H1 (cell line): ENCODE results near the gene NKAIN1. TPM values are rescaled to one million over a fixed set of nuclear protein-coding genes. Genes with fewer than 3 reads are reported as not detected.

Experiments used
- CTCF ChIA-PET: fragments of 300-600 bp; sonication (Branson Sonifier 250); formaldehyde crosslinking; loops from one replicate; lab custom pipeline; 2021; ENCODE audit not compliant: partially characterized antibody; lab: Charles Lee
- POLR2A ChIA-PET: fragments of 300-600 bp; sonication (Branson Sonifier 250); formaldehyde crosslinking; loops from one replicate; lab custom pipeline; 2021; ENCODE audit warnings: inconsistent platforms; ENCODE audit not compliant: partially characterized antibody; lab: Charles Lee
- DNase-seq, 2 experiments: peaks; one replicate each; pipeline versions ENCODE4 v3.0.0 to v3.0.0-alpha.2; 2010 to 2022; ENCODE audit warnings: low spot score in 2 of 2, low read depth in 1 of 2, mixed read lengths in 1 of 2
- FAIRE-seq: peaks from 2 replicates; lab custom pipeline; 2011; peaks lifted over from hg19 to GRCh38; lab: Jason Lieb, UNC
- H2AFZ ChIP-seq: 2 replicates; pipeline ENCODE4 v1.8.1; 2012; ENCODE audit warnings: low read length, inconsistent platforms
- H2AK5ac ChIP-seq: 2 replicates; pipeline ENCODE4 v1.6.1; 2013; ENCODE audit warnings: low read depth, low read length
- H2BK120ac ChIP-seq: replicated peaks from 2 replicates; pipeline ENCODE3; 2013; ENCODE audit warnings: low read depth, low read length, inconsistent platforms
- H2BK12ac ChIP-seq: 2 replicates; pipeline ENCODE4 v1.6.1; 2013; ENCODE audit warnings: low read depth, low read length
- H2BK15ac ChIP-seq: 2 replicates; pipeline ENCODE4 v1.6.1; 2013; ENCODE audit warnings: low read length
- H2BK20ac ChIP-seq: 2 replicates; pipeline ENCODE4 v1.6.1; 2013; ENCODE audit warnings: low read length
- H2BK5ac ChIP-seq: 2 replicates; pipeline ENCODE4 v1.6.1; 2013; ENCODE audit warnings: low read depth, low read length
- H3K14ac ChIP-seq: 2 replicates; pipeline ENCODE4 v1.6.1; 2013; ENCODE audit warnings: inconsistent platforms; ENCODE audit not compliant: insufficient read length
- H3K18ac ChIP-seq: 2 replicates; pipeline ENCODE4 v1.6.1; 2013; ENCODE audit warnings: low read length; ENCODE audit errors: extremely low read depth
- H3K23ac ChIP-seq: 2 replicates; pipeline ENCODE4 v1.6.1; 2013; ENCODE audit warnings: inconsistent platforms; ENCODE audit not compliant: insufficient read length
- H3K23me2 ChIP-seq: 2 replicates; pipeline ENCODE4 v1.6.1; 2013; ENCODE audit warnings: low read depth, low read length
- H3K27ac ChIP-seq: 2 replicates; pipeline ENCODE4 v1.6.1; 2011; ENCODE audit warnings: low read depth, low read length, inconsistent platforms
- H3K27me3 ChIP-seq, 4 experiments: replicated peaks in 1 of 4; 1 replicate in 1 of 4; 2 replicates in 3 of 4; pipeline versions ENCODE4 v1.6.1 to v1.8.1; 2011 to 2013; ENCODE audit warnings: low read length in 3 of 4, mild to moderate bottlenecking in 3 of 4, inconsistent platforms in 2 of 4, mixed read lengths in 2 of 4, moderate library complexity in 1 of 4; ENCODE audit not compliant: control insufficient read depth in 3 of 4, insufficient read depth in 3 of 4; ENCODE audit errors: extremely low read depth in 1 of 4
- H3K36me3 ChIP-seq, 4 experiments: 2 replicates each; pipeline versions ENCODE4 v1.6.1 to v1.8.1; 2011 to 2013; ENCODE audit warnings: mild to moderate bottlenecking in 4 of 4, low read length in 3 of 4, moderate library complexity in 2 of 4, control low read depth in 1 of 4, inconsistent platforms in 1 of 4; ENCODE audit not compliant: insufficient read depth in 4 of 4, control insufficient read depth in 2 of 4
- H3K4ac ChIP-seq: replicated peaks from 2 replicates; pipeline ENCODE3; 2013; ENCODE audit warnings: low read length, low read depth, mixed read lengths, inconsistent platforms; ENCODE audit not compliant: insufficient read length
- H3K4me1 ChIP-seq, 4 experiments: replicated peaks in 1 of 4; 1 replicate in 1 of 4; 2 replicates in 3 of 4; pipeline versions ENCODE4 v1.6.1 to v1.8.1; 2011 to 2013; ENCODE audit warnings: low read length in 3 of 4, inconsistent platforms in 2 of 4, mixed read lengths in 1 of 4; ENCODE audit not compliant: insufficient read depth in 4 of 4, control insufficient read depth in 3 of 4
- H3K4me2 ChIP-seq, 2 experiments: 2 replicates each; pipeline versions ENCODE4 v1.6.1 to v1.8.1; 2011 to 2013; ENCODE audit warnings: low read depth in 2 of 2, low read length in 2 of 2, control low read depth in 1 of 2, inconsistent platforms in 1 of 2, mild to moderate bottlenecking in 1 of 2; ENCODE audit not compliant: insufficient read depth in 1 of 2
- H3K4me3 ChIP-seq, 4 experiments: fragments of 200-600, 300-600 bp in 1 of 4; sonication (generic), shearing (Covaris generic), sonication (Bioruptor Twin) in 1 of 4; 2 replicates each; pipeline versions ENCODE4 v1.5.1 to v1.8.1; 2011 to 2016; ENCODE audit warnings: low read length in 4 of 4, low read depth in 3 of 4, control low read depth in 2 of 4, inconsistent platforms in 2 of 4, mild to moderate bottlenecking in 2 of 4, mixed read lengths in 1 of 4, moderate library complexity in 1 of 4; ENCODE audit not compliant: insufficient read depth in 2 of 4; ENCODE audit errors: extremely low read depth in 1 of 4
- H3K56ac ChIP-seq: replicated peaks from 2 replicates; pipeline ENCODE3; 2013; ENCODE audit warnings: low read depth, mild to moderate bottlenecking, mixed read lengths, low read length, inconsistent platforms; ENCODE audit not compliant: insufficient read length
- H3K79me1 ChIP-seq: 2 replicates; pipeline ENCODE4 v1.6.1; 2013; ENCODE audit warnings: low read depth, low read length, control low read depth
- H3K79me2 ChIP-seq, 2 experiments: 2 replicates each; pipeline versions ENCODE4 v1.6.1 to v1.8.1; 2012 to 2013; ENCODE audit warnings: low read length in 2 of 2, mild to moderate bottlenecking in 2 of 2, inconsistent platforms in 1 of 2; ENCODE audit not compliant: insufficient read depth in 2 of 2, control insufficient read depth in 1 of 2
- H3K9ac ChIP-seq, 4 experiments: replicated peaks in 1 of 4; 1 replicate in 1 of 4; 2 replicates in 3 of 4; pipeline versions ENCODE4 v1.6.1 to v1.8.1; 2011 to 2013; ENCODE audit warnings: low read depth in 3 of 4, low read length in 3 of 4, control low read depth in 2 of 4, mild to moderate bottlenecking in 2 of 4, moderate library complexity in 2 of 4, inconsistent platforms in 1 of 4; ENCODE audit errors: extremely low read depth in 1 of 4
- H3K9me3 ChIP-seq, 2 experiments: 2 replicates each; pipeline versions ENCODE4 v1.6.1 to v1.8.1; 2012 to 2013; ENCODE audit warnings: mild to moderate bottlenecking in 2 of 2, moderate library complexity in 2 of 2, control low read depth in 1 of 2, inconsistent platforms in 1 of 2, low read depth in 1 of 2, low read length in 1 of 2, mixed read lengths in 1 of 2; ENCODE audit not compliant: insufficient read depth in 2 of 2
- H4K20me1 ChIP-seq, 2 experiments: replicated peaks in 1 of 2; 2 replicates each; pipeline versions ENCODE3 to v1.8.1; 2011 to 2013; ENCODE audit warnings: inconsistent platforms in 2 of 2, low read length in 2 of 2, mild to moderate bottlenecking in 1 of 2; ENCODE audit not compliant: insufficient read depth in 2 of 2, control insufficient read depth in 1 of 2
- H4K5ac ChIP-seq: 2 replicates; pipeline ENCODE4 v1.6.1; 2013; ENCODE audit warnings: low read length, low read depth, mixed read lengths, inconsistent platforms; ENCODE audit not compliant: insufficient read length
- H4K8ac ChIP-seq: 2 replicates; pipeline ENCODE4 v1.8.0; 2013; ENCODE audit warnings: mild to moderate bottlenecking, moderate library complexity, low read length, inconsistent platforms; ENCODE audit not compliant: insufficient read depth; ENCODE audit errors: extremely low read depth
- H4K91ac ChIP-seq: replicated peaks from 2 replicates; pipeline ENCODE3; 2013; ENCODE audit warnings: low read length, mixed read lengths, inconsistent platforms; ENCODE audit not compliant: insufficient read length
- CHD1 ChIP-seq: IDR thresholded peaks from 2 replicates; pipeline ENCODE4 v1.6.1; 2012; ENCODE audit warnings: low read depth, low read length, improper control_type of control experiment
- POLR2A ChIP-seq, 2 experiments: IDR thresholded peaks; 1 replicate in 1 of 2; 2 replicates in 1 of 2; pipeline ENCODE4 v1.6.1; 2011; ENCODE audit warnings: low read depth in 2 of 2, low read length in 2 of 2, mild to moderate bottlenecking in 2 of 2; ENCODE audit errors: control extremely low read depth in 1 of 2
- WGBS, 2 experiments: shearing (Covaris generic) in 1 of 2; methylation state at CpG; one replicate each; pipeline versions ENCODE4 v1.1.6 to v1.1.7; 2013 to 2015; ENCODE audit warnings: low lambda C conversion rate in 2 of 2, mixed read lengths in 2 of 2, inconsistent platforms in 1 of 2, low coverage in 1 of 2, missing lambda C conversion rate in 1 of 2; ENCODE audit not compliant: insufficient replicate concordance in 2 of 2, insufficient coverage in 1 of 2, insufficient read length in 1 of 2; ENCODE audit errors: extremely low coverage in 1 of 2, missing lambda C conversion rate in 1 of 2; 5-methylcytosine and 5-hydroxymethylcytosine counted together
- polyA plus RNA-seq, 7 experiments: library from polyadenylated mRNA; depleted of rRNA in 3 of 7; stranded (reverse) in 5 of 7; unstranded in 2 of 7; fragments of >200 nt in 5 of 7; fragments of 200-250 nt in 2 of 7; gene quantifications; 1 replicate in 5 of 7; 2 replicates in 1 of 7; 4 replicates in 1 of 7; pipeline versions ENCODE4 v1.2.1 to v1.2.3, GENCODE V29; 2011 to 2013; ENCODE audit warnings: missing spikeins in 2 of 7, mixed read lengths in 2 of 7
- total RNA-seq: library from RNA; stranded (reverse); fragmentation: NEBNext Ultra II Directional; extraction: Animal tissue kit (Norgen Biotek cat#: 25700); gene quantifications from 2 replicates; pipeline ENCODE4 v1.2.1, GENCODE V29; 2021

Gene NKAIN1
- total and polyA plus RNA-seq, 2 of the 8 experiments (the other 6 are each of a cell fraction or from before 2014, with no cell fraction given), result 59.3 to 66.9 TPM

- no peak overlapping the region for H2BK12ac ChIP-seq
- H2AK5ac ChIP-seq, result no peak overlapping the region
- no peak overlapping the region for H4K8ac ChIP-seq
- no peaks in the 10 kb centered on the region for H3K23me2 ChIP-seq
- H3K79me2 ChIP-seq, result no peaks in the 10 kb centered on the region
- H3K18ac ChIP-seq, result no peak overlapping the region
- H3K14ac ChIP-seq, result no peak overlapping the region
- no peaks in the 10 kb centered on the region for H3K9me3 ChIP-seq
- H3K56ac ChIP-seq, result no peak overlapping the region
- H3K27ac ChIP-seq, result no peak overlapping the region
- no peak for FAIRE-seq
- peaks cover 23 to 49% (median 34%) of the 10 kb centered on the region in 4 experiments for H3K36me3 ChIP-seq
- H3K27me3 ChIP-seq, result no peaks in the 10 kb centered on the region
- no peak overlapping the region for H2BK15ac ChIP-seq
- H3K23ac ChIP-seq, result no peak overlapping the region
- H3K79me1 ChIP-seq, result no peaks in the 10 kb centered on the region
- no peak overlapping the region for H3K4me2 ChIP-seq
- no peaks in the 10 kb centered on the region for H3K4me1 ChIP-seq
- H2AFZ ChIP-seq, result no peak overlapping the region
- H2BK5ac ChIP-seq, result no peak overlapping the region
- no peak overlapping the region for H3K4me3 ChIP-seq
- ChIA-PET CTCF (interaction anchor here (0.9 to 2.2 kb wide), 5 partner anchors 13 to 476 kb away, joined by 3 to 12 read pairs (median 3); no protein-coding TSS in a partner anchor), POLR2A (interaction anchor here (0.6 to 2.4 kb wide), 8 partner anchors 9 to 70 kb away, joined by 3 to 12 read pairs (median 3); partner anchors contain the start of genes NKAIN1, SNRNP40 and ZCCHC17)
- no peak overlapping the region for H3K9ac ChIP-seq
- no peak overlapping the region for H2BK20ac ChIP-seq
- H2BK120ac ChIP-seq, result no peak overlapping the region
- TF ChIP-seq POLR2A (IDR thresholded peaks at IDR 0.05; ENCODE audit: control extremely low read depth in 1 of 2, low read depth in 2 of 2, low read length in 2 of 2), result 0 out of 3 replicates have a peak, but pooled peaks of 1 of the 2 experiments have one; percentile 5
- TF ChIP-seq CHD1, result no peak
- no peak for DNase-seq
- WGBS, 2 experiments, result 100% methylated on average over 1 of the region's 1 CpG; no CpG with 5 or more reads in 1 of the 2 experiments
- H4K91ac ChIP-seq, result no peak overlapping the region
- no peak overlapping the region for H3K4ac ChIP-seq
- H4K20me1 ChIP-seq, result peaks cover 2 to 4% of the 10 kb centered on the region in 2 experiments
- H4K5ac ChIP-seq, result no peak overlapping the region
Measured at GRCh38 chr1:31257213-31257612, 17.5 kb upstream of the NKAIN1 start.
